ENCODE data around the gene APOD.
"Not testable (repeated sequence)": the region's sequence is repeated elsewhere in the genome, so short reads cannot be mapped to it uniquely, and the experiment has no call there.

DNA sequence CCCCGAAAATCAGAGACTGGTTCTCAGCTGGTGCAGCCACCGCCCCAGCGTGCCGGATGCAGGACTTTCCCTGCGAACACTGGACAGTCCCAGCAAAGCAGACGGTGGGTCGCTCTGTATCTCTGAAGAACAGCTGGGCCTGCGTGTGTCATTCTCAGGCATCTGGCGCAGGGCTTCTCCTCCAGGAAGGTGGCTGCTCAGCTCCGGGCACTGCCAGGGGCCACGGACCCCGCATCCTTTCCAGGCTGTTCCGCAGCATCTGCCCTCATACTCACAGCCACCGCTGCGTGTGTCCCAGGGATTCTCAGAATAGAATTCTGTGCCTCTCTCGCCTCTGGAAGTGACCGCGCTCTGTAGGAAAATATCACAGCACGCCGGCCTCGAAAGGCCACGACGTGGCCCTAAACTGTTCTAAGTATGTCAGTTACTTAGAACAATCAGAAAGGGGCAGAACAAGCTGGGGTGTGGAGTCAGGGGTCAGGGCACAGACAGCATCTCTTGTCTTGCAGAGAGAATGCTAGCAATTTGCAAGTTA lies 44.7 kb upstream of the APOD start:
- TF ChIP-seq, protein P1, sequence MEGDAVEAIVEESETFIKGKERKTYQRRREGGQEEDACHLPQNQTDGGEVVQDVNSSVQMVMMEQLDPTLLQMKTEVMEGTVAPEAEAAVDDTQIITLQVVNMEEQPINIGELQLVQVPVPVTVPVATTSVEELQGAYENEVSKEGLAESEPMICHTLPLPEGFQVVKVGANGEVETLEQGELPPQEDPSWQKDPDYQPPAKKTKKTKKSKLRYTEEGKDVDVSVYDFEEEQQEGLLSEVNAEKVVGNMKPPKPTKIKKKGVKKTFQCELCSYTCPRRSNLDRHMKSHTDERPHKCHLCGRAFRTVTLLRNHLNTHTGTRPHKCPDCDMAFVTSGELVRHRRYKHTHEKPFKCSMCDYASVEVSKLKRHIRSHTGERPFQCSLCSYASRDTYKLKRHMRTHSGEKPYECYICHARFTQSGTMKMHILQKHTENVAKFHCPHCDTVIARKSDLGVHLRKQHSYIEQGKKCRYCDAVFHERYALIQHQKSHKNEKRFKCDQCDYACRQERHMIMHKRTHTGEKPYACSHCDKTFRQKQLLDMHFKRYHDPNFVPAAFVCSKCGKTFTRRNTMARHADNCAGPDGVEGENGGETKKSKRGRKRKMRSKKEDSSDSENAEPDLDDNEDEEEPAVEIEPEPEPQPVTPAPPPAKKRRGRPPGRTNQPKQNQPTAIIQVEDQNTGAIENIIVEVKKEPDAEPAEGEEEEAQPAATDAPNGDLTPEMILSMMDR (IDR thresholded peaks at IDR 0.05), result not testable (repeated sequence)
- TF ChIP-seq POLR2AphosphoS5 (IDR thresholded peaks at IDR 0.05), result not testable (repeated sequence)
